HCT116 (cell line): Measurements from ENCODE around the gene DTD1. TPM values are rescaled to one million over a fixed set of nuclear protein-coding genes. Genes with fewer than 3 reads are reported as not detected.

ENCODE experiments used
- ATAC-seq: fragments of 200-7000 bp; cut with Tn5 transposase; 2 replicates; pipeline ENCODE4 v1.9.1; 2020; ENCODE audit warnings: mild to moderate bottlenecking, moderate library complexity
- BruUV-seq: library from RNA; stranded (reverse); fragments of 400-500 nt; replicated peaks from 2 replicates; lab custom pipeline; 2021; lab: Mats Ljungman, UMichigan
- CTCF ChIA-PET: fragments of 300-600 bp; sonication (Branson Sonifier 250); formaldehyde crosslinking; loops from one replicate; lab custom pipeline; 2021; ENCODE audit warnings: antibody characterized with exemption; lab: Charles Lee
- POLR2A ChIA-PET: fragments of 300-600, 350-600 bp; sonication (Branson Sonifier 250); formaldehyde crosslinking; loops from one replicate; lab custom pipeline; 2021; ENCODE audit warnings: antibody characterized with exemption; lab: Charles Lee
- RAD21 ChIA-PET, 2 experiments: fragments of 300-600 bp; sonication (Branson Sonifier 250); formaldehyde crosslinking; loops; one replicate each; lab custom pipeline; 2023; ENCODE audit warnings: low total read pairs in 2 of 2; ENCODE audit not compliant: uncharacterized antibody in 2 of 2, unreplicated experiment in 2 of 2, low non-redundant PET in 1 of 2; lab: Charles Lee
- DNase-seq: peaks from one replicate; pipeline ENCODE4 v3.0.0-alpha.2; 2010; ENCODE audit warnings: low read depth, low spot score
- H2AFZ ChIP-seq: fragments of 200-600 bp; shearing (Covaris generic), sonication (generic); 2 replicates; pipeline ENCODE4 v1.6.1; 2017; ENCODE audit warnings: low read depth, mixed run types, mixed read lengths, antibody characterized with exemption, low read length; ENCODE audit not compliant: poor library complexity, severe bottlenecking
- H3K27ac ChIP-seq: 2 replicates; pipeline ENCODE4 v1.5.1; 2012; ENCODE audit warnings: low read depth, low read length
- H3K27me3 ChIP-seq: fragments of 200-600 bp; sonication (generic); 2 replicates; pipeline ENCODE4 v1.6.1; 2016; ENCODE audit warnings: mixed run types, low read length, mixed read lengths; ENCODE audit not compliant: insufficient read depth
- H3K36me3 ChIP-seq, 2 experiments: fragments of 200-500 bp in 1 of 2; fragments of 200-600 bp in 1 of 2; sonication (Bioruptor generic) in 1 of 2; sonication (generic) in 1 of 2; 2 replicates each; pipeline versions ENCODE4 v1.5.1 to v1.6.1; 2014 to 2016; ENCODE audit warnings: low read length in 2 of 2, inconsistent platforms in 1 of 2, mixed read lengths in 1 of 2, mixed run types in 1 of 2; ENCODE audit not compliant: insufficient read depth in 2 of 2, control insufficient read depth in 1 of 2
- H3K4me1 ChIP-seq, 2 experiments: fragments of 200-600 bp in 1 of 2; sonication (generic) in 1 of 2; 2 replicates each; pipeline versions ENCODE4 v1.5.1 to v1.6.1; 2012 to 2017; ENCODE audit warnings: low read length in 2 of 2, inconsistent platforms in 1 of 2, mild to moderate bottlenecking in 1 of 2, mixed read lengths in 1 of 2, mixed run types in 1 of 2, moderate library complexity in 1 of 2; ENCODE audit not compliant: insufficient read depth in 2 of 2, control insufficient read depth in 1 of 2
- H3K4me2 ChIP-seq: fragments of 200-600 bp; sonication (generic); 2 replicates; pipeline ENCODE4 v1.6.1; 2017; ENCODE audit warnings: mixed run types, low read length, mixed read lengths
- H3K4me3 ChIP-seq, 2 experiments: fragments of 200-600 bp in 1 of 2; sonication (generic) in 1 of 2; replicated peaks in 1 of 2; 2 replicates each; pipeline ENCODE4 v1.5.1; 2011 to 2016; ENCODE audit warnings: low read length in 2 of 2, control low read depth in 1 of 2, low read depth in 1 of 2, mild to moderate bottlenecking in 1 of 2, mixed read lengths in 1 of 2, mixed run types in 1 of 2
- H3K79me2 ChIP-seq: fragments of 200-600 bp; sonication (generic); 2 replicates; pipeline ENCODE4 v1.6.1; 2017; ENCODE audit warnings: mild to moderate bottlenecking, mixed run types, low read length, moderate library complexity, mixed read lengths; ENCODE audit not compliant: insufficient read depth
- H3K9ac ChIP-seq: fragments of 200-600 bp; sonication (generic); 2 replicates; pipeline ENCODE4 v1.6.1; 2016; ENCODE audit warnings: low read length, mixed read lengths
- H3K9me2 ChIP-seq: fragments of 200-600 bp; sonication (generic), shearing (Covaris generic); 2 replicates; pipeline ENCODE4 v1.6.1; 2017; ENCODE audit warnings: mixed run types, mild to moderate bottlenecking, moderate library complexity; ENCODE audit not compliant: insufficient read depth
- H3K9me3 ChIP-seq, 2 experiments: fragments of 200-500 bp in 1 of 2; fragments of 200-600 bp in 1 of 2; sonication (Bioruptor generic) in 1 of 2; sonication (generic) in 1 of 2; 2 replicates each; pipeline ENCODE4 v1.6.1; 2014 to 2017; ENCODE audit warnings: low read length in 2 of 2, mixed read lengths in 2 of 2, inconsistent platforms in 1 of 2, low read depth in 1 of 2, mild to moderate bottlenecking in 1 of 2, mixed run types in 1 of 2, moderate library complexity in 1 of 2; ENCODE audit not compliant: control insufficient read depth in 1 of 2, insufficient read depth in 1 of 2
- H4K20me1 ChIP-seq: fragments of 200-600 bp; sonication (generic), shearing (Covaris generic); 2 replicates; pipeline ENCODE4 v1.6.1; 2017; ENCODE audit warnings: mixed run types, mild to moderate bottlenecking, moderate library complexity; ENCODE audit not compliant: insufficient read depth
- ATF3 ChIP-seq: IDR thresholded peaks from 2 replicates; pipeline ENCODE4 v1.6.1; 2012
- CBX3 ChIP-seq: IDR thresholded peaks from 2 replicates; pipeline ENCODE4 v1.6.1; 2012; ENCODE audit warnings: low read depth
- CEBPB ChIP-seq: IDR thresholded peaks from 2 replicates; pipeline ENCODE4 v1.6.1; 2012; ENCODE audit warnings: low read depth
- CTCF ChIP-seq, 3 experiments: fragments of 200-600 bp in 1 of 3; sonication (generic) in 1 of 3; IDR thresholded peaks in 2 of 3; conservative IDR thresholded peaks in 1 of 3; 2 replicates each; pipeline ENCODE4 v1.5.1; 2012 to 2017; ENCODE audit warnings: low read depth in 2 of 3, low read length in 2 of 3, antibody characterized with exemption in 1 of 3, borderline replicate concordance in 1 of 3, control low read depth in 1 of 3, mild to moderate bottlenecking in 1 of 3, mixed read lengths in 1 of 3, mixed run types in 1 of 3, moderate library complexity in 1 of 3; ENCODE audit not compliant: insufficient read depth in 1 of 3
- EGR1 ChIP-seq: IDR thresholded peaks from 2 replicates; pipeline ENCODE4 v1.6.1; 2012; ENCODE audit warnings: low read depth
- ELF1 ChIP-seq: IDR thresholded peaks from 2 replicates; pipeline ENCODE4 v1.6.1; 2012; ENCODE audit warnings: low read depth, borderline replicate concordance
- EZH2 ChIP-seq: fragments of 200-600 bp; sonication (generic); IDR thresholded peaks from 2 replicates; pipeline ENCODE4 v1.6.1; 2017; ENCODE audit warnings: antibody characterized with exemption, mixed run types
- EZH2phosphoT487 ChIP-seq: fragments of 200-600 bp; IDR thresholded peaks from 2 replicates; pipeline ENCODE4 v1.6.1; 2018; ENCODE audit warnings: antibody characterized with exemption, borderline replicate concordance
- JUND ChIP-seq: IDR thresholded peaks from 2 replicates; pipeline ENCODE4 v1.6.1; 2012
- MAX ChIP-seq: IDR thresholded peaks from 2 replicates; pipeline ENCODE4 v1.6.1; 2012
- POLR2A ChIP-seq: IDR thresholded peaks from 2 replicates; pipeline ENCODE4 v1.7.0; 2011; ENCODE audit warnings: borderline replicate concordance; ENCODE audit not compliant: insufficient read depth, insufficient read length; ENCODE audit errors: extremely low read depth
- POLR2AphosphoS5 ChIP-seq: IDR thresholded peaks from 2 replicates; pipeline ENCODE4 v1.6.1; 2011; ENCODE audit warnings: mild to moderate bottlenecking, low read depth, low read length, moderate library complexity
- REST ChIP-seq: IDR thresholded peaks from 2 replicates; pipeline ENCODE4 v1.6.1; 2012; ENCODE audit warnings: low read depth
- SP1 ChIP-seq: IDR thresholded peaks from 2 replicates; pipeline ENCODE4 v1.6.1; 2012; ENCODE audit warnings: low read depth
- SRF ChIP-seq: IDR thresholded peaks from 2 replicates; pipeline ENCODE4 v1.6.1; 2012; ENCODE audit warnings: low read depth
- TCF7L2 ChIP-seq: IDR thresholded peaks from 2 replicates; pipeline ENCODE4 v1.7.0; 2011; ENCODE audit warnings: borderline replicate concordance, inconsistent platforms; ENCODE audit not compliant: insufficient read depth, insufficient read length; ENCODE audit errors: extremely low read depth
- ZFX ChIP-seq: fragments of 450-650 bp; IDR thresholded peaks from 2 replicates; pipeline ENCODE4 v1.6.1; 2017
- ZNF274 ChIP-seq: fragments of 200-500 bp; sonication (Bioruptor generic); IDR thresholded peaks from 2 replicates; pipeline ENCODE4 v1.6.1; 2014; ENCODE audit warnings: mild to moderate bottlenecking, low read depth, low read length, inconsistent platforms
- intact Hi-C: fragments of 100-400 bp; cut with micrococcal nuclease; formaldehyde crosslinking; loops from 2 replicates; pipeline ENCODE4 v1.10.0; 2022
- total RNA-seq: library from RNA; stranded (reverse); gene quantifications from one replicate; pipeline ENCODE4 v1.2.1, GENCODE V29; 2021; ENCODE audit not compliant: unreplicated experiment

Gene DTD1
- total RNA-seq, 1 experiment from 2014 or later = 54.5 TPM

- Histone ChIP-seq H3K4me1 (no peaks in the 10 kb centered on the region), H2AFZ (no peak overlapping the region), H3K9ac (no peak overlapping the region), H3K9me2 (no peaks in the 10 kb centered on the region), H3K4me3 (no peak overlapping the region), H3K27ac (no peak overlapping the region), H3K27me3 (peaks cover 17% of the 10 kb centered on the region; the same call in 1 of the 2 replicates), H3K4me2 (no peak overlapping the region), H3K36me3 (no peaks in the 10 kb centered on the region), H4K20me1 (no peaks in the 10 kb centered on the region), H3K9me3 (no peaks in the 10 kb centered on the region), H3K79me2 (no peaks in the 10 kb centered on the region)
- ChIA-PET CTCF (no interaction called here), POLR2A (no interaction called here), RAD21 (no interaction called here)
- no TSS peak for BruUV-seq
- TF ChIP-seq JUND = no peak
- no peak for TF ChIP-seq EZH2
- TF ChIP-seq ELF1 = no peak
- TF ChIP-seq EZH2phosphoT487 = no peak
- TF ChIP-seq ZFX = no peak
- no peak for TF ChIP-seq CBX3
- TF ChIP-seq SP1 = no peak
- no peak for TF ChIP-seq POLR2A
- no peak for TF ChIP-seq EGR1
- no peak for TF ChIP-seq CEBPB
- TF ChIP-seq POLR2AphosphoS5 = no peak
- TF ChIP-seq MAX = no peak
- no peak for TF ChIP-seq ZNF274
- no peak for TF ChIP-seq TCF7L2
- TF ChIP-seq ATF3 = no peak
- TF ChIP-seq CTCF (IDR thresholded peaks at IDR 0.05 in 2 of 3, conservative IDR thresholded peaks at IDR 0.05 in 1 of 3; ENCODE audit: borderline replicate concordance in 1 of 3, insufficient read depth in 1 of 3, low read depth in 2 of 3, low read length in 2 of 3) = no peak
- TF ChIP-seq SRF = no peak
- TF ChIP-seq REST = no peak
- intact Hi-C loops = no loop called here
- DNase-seq (no peak), ATAC-seq (no peak)
These were observed 200.2 kb downstream of the DTD1 start for GRCh38 chr20:18788021-18788420.
